H1 (cell line): ENCODE results near the gene PDE1C. TPM values are rescaled to one million over a fixed set of nuclear protein-coding genes. Genes with fewer than 3 reads are reported as not detected.

ENCODE experiments used
- CHD2 ChIP-seq: IDR thresholded peaks from 2 replicates; pipeline ENCODE4 v1.6.1; 2012; ENCODE audit warnings: low read length, improper control_type of control experiment
- CHD7 ChIP-seq: fragments of 300-600 bp; sonication (generic); IDR thresholded peaks from 2 replicates; pipeline ENCODE4 v1.7.1; 2012; ENCODE audit warnings: low read length, moderate library complexity, mild to moderate bottlenecking, inconsistent platforms; ENCODE audit not compliant: insufficient replicate concordance
- CTBP2 ChIP-seq: IDR thresholded peaks from 2 replicates; pipeline ENCODE4 v1.7.0; 2011; ENCODE audit warnings: borderline replicate concordance, mild to moderate bottlenecking, moderate library complexity, mixed read lengths, low read length; ENCODE audit not compliant: insufficient read depth, insufficient read length
- FOSL1 ChIP-seq: IDR thresholded peaks from 2 replicates; pipeline ENCODE4 v1.6.1; 2011; ENCODE audit warnings: mild to moderate bottlenecking, low read depth, low read length, moderate library complexity; ENCODE audit not compliant: insufficient read depth
- KDM5A ChIP-seq: fragments of 200-600 bp; IDR thresholded peaks from 2 replicates; pipeline ENCODE4 v1.7.1; 2012; ENCODE audit warnings: mild to moderate bottlenecking, low read length, inconsistent platforms, mixed read lengths
- SIRT6 ChIP-seq: IDR thresholded peaks from one replicate; pipeline ENCODE4 v1.7.1; 2012; ENCODE audit warnings: low read length, inconsistent platforms
- polyA plus RNA-seq, 7 experiments: library from polyadenylated mRNA; depleted of rRNA in 3 of 7; stranded (reverse) in 5 of 7; unstranded in 2 of 7; fragments of >200 nt in 5 of 7; fragments of 200-250 nt in 2 of 7; gene quantifications; 1 replicate in 5 of 7; 2 replicates in 1 of 7; 4 replicates in 1 of 7; pipeline versions ENCODE4 v1.2.1 to v1.2.3, GENCODE V29; 2011 to 2013; ENCODE audit warnings: missing spikeins in 2 of 7, mixed read lengths in 2 of 7
- total RNA-seq: library from RNA; stranded (reverse); fragmentation: NEBNext Ultra II Directional; extraction: Animal tissue kit (Norgen Biotek cat#: 25700); gene quantifications from 2 replicates; pipeline ENCODE4 v1.2.1, GENCODE V29; 2021

Gene PDE1C
- total and polyA plus RNA-seq, 2 of the 8 experiments (the other 6 are each of a cell fraction or from before 2014, with no cell fraction given): 0.11 to 1.1 TPM

DNA sequence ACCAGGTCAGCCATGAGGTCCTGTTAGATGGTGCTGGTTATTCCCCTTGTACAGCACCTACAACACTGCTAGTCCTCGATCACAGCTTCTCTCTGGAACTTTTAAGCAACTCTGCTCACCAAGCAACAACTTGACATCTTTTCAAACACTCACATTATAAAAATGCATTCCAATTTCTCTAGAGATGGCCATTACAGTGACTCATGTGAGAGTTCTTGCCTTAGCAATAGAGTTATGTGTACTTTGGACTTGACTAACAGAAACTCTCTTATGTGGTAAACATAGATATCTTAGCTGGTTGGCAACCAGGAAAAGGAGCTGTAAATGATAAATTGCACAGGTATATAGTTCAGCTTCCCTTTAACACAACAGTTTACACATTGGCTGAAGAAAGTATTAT lies 122.2 kb downstream of the PDE1C start (continued):
- TF ChIP-seq CHD7 (no peak), CHD2 (no peak), KDM5A (no peak), SIRT6 (no peak), FOSL1 (no peak), CTBP2 (no peak)
- TF ChIP-seq, all 59 proteins: peak for 0
